ENCODE data around the gene NUMBL. TPM values are rescaled to one million over a fixed set of nuclear protein-coding genes. Genes with fewer than 3 reads are reported as not detected.

Gene NUMBL
- total and polyA plus RNA-seq, 9 of the 15 experiments (the other 6 are each of a cell fraction or from before 2014, with no cell fraction given) = 0.39 to 38.6 (median 6.6) TPM

- TF ChIP-seq, protein P1, sequence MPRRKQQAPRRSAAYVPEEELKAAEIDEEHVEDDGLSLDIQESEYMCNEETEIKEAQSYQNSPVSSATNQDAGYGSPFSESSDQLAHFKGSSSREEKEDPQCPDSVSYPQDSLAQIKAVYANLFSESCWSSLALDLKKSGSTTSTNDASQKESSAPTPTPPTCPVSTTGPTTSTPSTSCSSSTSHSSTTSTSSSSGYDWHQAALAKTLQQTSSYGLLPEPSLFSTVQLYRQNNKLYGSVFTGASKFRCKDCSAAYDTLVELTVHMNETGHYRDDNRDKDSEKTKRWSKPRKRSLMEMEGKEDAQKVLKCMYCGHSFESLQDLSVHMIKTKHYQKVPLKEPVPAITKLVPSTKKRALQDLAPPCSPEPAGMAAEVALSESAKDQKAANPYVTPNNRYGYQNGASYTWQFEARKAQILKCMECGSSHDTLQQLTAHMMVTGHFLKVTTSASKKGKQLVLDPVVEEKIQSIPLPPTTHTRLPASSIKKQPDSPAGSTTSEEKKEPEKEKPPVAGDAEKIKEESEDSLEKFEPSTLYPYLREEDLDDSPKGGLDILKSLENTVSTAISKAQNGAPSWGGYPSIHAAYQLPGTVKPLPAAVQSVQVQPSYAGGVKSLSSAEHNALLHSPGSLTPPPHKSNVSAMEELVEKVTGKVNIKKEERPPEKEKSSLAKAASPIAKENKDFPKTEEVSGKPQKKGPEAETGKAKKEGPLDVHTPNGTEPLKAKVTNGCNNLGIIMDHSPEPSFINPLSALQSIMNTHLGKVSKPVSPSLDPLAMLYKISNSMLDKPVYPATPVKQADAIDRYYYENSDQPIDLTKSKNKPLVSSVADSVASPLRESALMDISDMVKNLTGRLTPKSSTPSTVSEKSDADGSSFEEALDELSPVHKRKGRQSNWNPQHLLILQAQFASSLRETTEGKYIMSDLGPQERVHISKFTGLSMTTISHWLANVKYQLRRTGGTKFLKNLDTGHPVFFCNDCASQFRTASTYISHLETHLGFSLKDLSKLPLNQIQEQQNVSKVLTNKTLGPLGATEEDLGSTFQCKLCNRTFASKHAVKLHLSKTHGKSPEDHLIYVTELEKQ (CRISPR knock-in tag; IDR thresholded peaks at IDR 0.05) = no peak
- TF ChIP-seq EWSR1 (IDR thresholded peaks at IDR 0.05; ENCODE audit: borderline replicate concordance, low read depth, partially characterized antibody) (no peak), ZNF324 (CRISPR knock-in tag; IDR thresholded peaks at IDR 0.05) (no peak), ZNF584 (CRISPR knock-in tag; IDR thresholded peaks at IDR 0.05; ENCODE audit: low read depth) (no peak), FIP1L1 (IDR thresholded peaks at IDR 0.05; ENCODE audit: low read depth, low read length, poor library complexity, severe bottlenecking) (no peak), ZNF184 (CRISPR knock-in tag; IDR thresholded peaks at IDR 0.05) (no peak)
Measured at GRCh38 chr19:40695881-40696280, 5.4 kb upstream of the NUMBL start (continued).

GRCh38 chr19:40693896-40694295 is 3.4 kb upstream of the NUMBL start:
- H3K27ac ChIP-seq (ENCODE audit: extremely low read depth, low read depth, low read length) = no peak overlapping the region
- no peaks in the 10 kb centered on the region for H3K9me3 ChIP-seq (replicated peaks; ENCODE audit: control insufficient read depth, insufficient read depth, low read depth, low read length)
- BruUV-seq (replicated peaks) = no TSS peak
- no peak overlapping the region for H3K4me2 ChIP-seq (ENCODE audit: insufficient read depth, low read length)
- POLR2A ChIA-PET = interaction anchor here (0.5 to 0.8 kb wide), 3 partner anchors 21 to 168 kb away, joined by 3 read pairs; no protein-coding TSS in a partner anchor
- H2AFZ ChIP-seq (ENCODE audit: low read depth, low read length) = no peak overlapping the region
- no peak overlapping the region; a peak in 1 of 4 replicates for H3K9ac ChIP-seq (ENCODE audit: insufficient read depth in 1 of 2, low read depth in 2 of 2, low read length in 2 of 2)
- no peak overlapping the region for H3K4me3 ChIP-seq
- CTCF ChIA-PET (ENCODE audit: low intra/inter-chr PET ratio) = no interaction called here
- DNase-seq (ENCODE audit: extremely low read depth in 1 of 4, low spot score in 3 of 4) (no peak), FAIRE-seq (no peak), ATAC-seq (no peak)
- in situ Hi-C loops (cut with MboI) = no loop called here
- H4K20me1 ChIP-seq (replicated peaks; ENCODE audit: control insufficient read depth, insufficient read depth, low read length) = no peaks in the 10 kb centered on the region
- no peaks in the 10 kb centered on the region for H3K9me1 ChIP-seq (ENCODE audit: control insufficient read depth, insufficient read depth, low read length)
- peaks cover 17% of the 10 kb centered on the region for H3K79me2 ChIP-seq (ENCODE audit: control insufficient read depth, insufficient read depth, low read length)
- intact Hi-C loops (cut with micrococcal nuclease) = no loop called here
- peaks cover 20% of the 10 kb centered on the region; the same call in 2 of the 3 replicates for H3K36me3 ChIP-seq (ENCODE audit: control insufficient read depth, insufficient read depth, low read length)
- WGBS (ENCODE audit: insufficient coverage, low coverage, missing lambda C conversion rate) = 64% methylated on average over 2 of the region's 4 CpGs
- H3K4me1 ChIP-seq (replicated peaks in 1 of 2; ENCODE audit: control insufficient read depth in 2 of 2, insufficient read depth in 2 of 2, low read length in 2 of 2) = peaks cover 20 to 40% of the 10 kb centered on the region in 2 experiments
- H3K27me3 ChIP-seq (ENCODE audit: control insufficient read depth in 2 of 2, insufficient read depth in 2 of 2, low read length in 2 of 2) = no peaks in the 10 kb centered on the region
- TF ChIP-seq RNF219 (CRISPR knock-in tag; IDR thresholded peaks at IDR 0.05) (no peak), CAMTA2 (CRISPR knock-in tag; conservative IDR thresholded peaks at IDR 0.05) (no peak), PHB (CRISPR knock-in tag; IDR thresholded peaks at IDR 0.05) (no peak), ZBTB7A (IDR thresholded peaks at IDR 0.05; ENCODE audit: borderline replicate concordance, control insufficient read depth, low read depth, low read length) (no peak), RUNX1 (IDR thresholded peaks at IDR 0.05; ENCODE audit: low read depth) (no peak)
- TF ChIP-seq, protein P2, sequence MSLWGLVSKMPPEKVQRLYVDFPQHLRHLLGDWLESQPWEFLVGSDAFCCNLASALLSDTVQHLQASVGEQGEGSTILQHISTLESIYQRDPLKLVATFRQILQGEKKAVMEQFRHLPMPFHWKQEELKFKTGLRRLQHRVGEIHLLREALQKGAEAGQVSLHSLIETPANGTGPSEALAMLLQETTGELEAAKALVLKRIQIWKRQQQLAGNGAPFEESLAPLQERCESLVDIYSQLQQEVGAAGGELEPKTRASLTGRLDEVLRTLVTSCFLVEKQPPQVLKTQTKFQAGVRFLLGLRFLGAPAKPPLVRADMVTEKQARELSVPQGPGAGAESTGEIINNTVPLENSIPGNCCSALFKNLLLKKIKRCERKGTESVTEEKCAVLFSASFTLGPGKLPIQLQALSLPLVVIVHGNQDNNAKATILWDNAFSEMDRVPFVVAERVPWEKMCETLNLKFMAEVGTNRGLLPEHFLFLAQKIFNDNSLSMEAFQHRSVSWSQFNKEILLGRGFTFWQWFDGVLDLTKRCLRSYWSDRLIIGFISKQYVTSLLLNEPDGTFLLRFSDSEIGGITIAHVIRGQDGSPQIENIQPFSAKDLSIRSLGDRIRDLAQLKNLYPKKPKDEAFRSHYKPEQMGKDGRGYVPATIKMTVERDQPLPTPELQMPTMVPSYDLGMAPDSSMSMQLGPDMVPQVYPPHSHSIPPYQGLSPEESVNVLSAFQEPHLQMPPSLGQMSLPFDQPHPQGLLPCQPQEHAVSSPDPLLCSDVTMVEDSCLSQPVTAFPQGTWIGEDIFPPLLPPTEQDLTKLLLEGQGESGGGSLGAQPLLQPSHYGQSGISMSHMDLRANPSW (CRISPR knock-in tag; IDR thresholded peaks at IDR 0.05) = no peak

Data from K562 (cell line).